WTC11 (cell line): ENCODE data around the gene TAMM41. TPM values are rescaled to one million over a fixed set of nuclear protein-coding genes. Genes with fewer than 3 reads are reported as not detected.

Experiments
- ATAC-seq: fragments of 200-7000 bp; cut with Tn5 transposase; 2 replicates; pipeline ENCODE4 v1.10.0; 2021; ENCODE audit warnings: mild to moderate bottlenecking, moderate library complexity
- CTCF ChIA-PET: fragments of 300-600 bp; sonication (Branson Sonifier 250); formaldehyde crosslinking; loops from one replicate; lab custom pipeline; 2021; ENCODE audit warnings: antibody characterized with exemption; lab: Charles Lee
- POLR2A ChIA-PET: fragments of 350-600 bp; sonication (Branson Sonifier 250); formaldehyde crosslinking; loops from one replicate; lab custom pipeline; 2021; ENCODE audit warnings: antibody characterized with exemption; lab: Charles Lee
- DNase-seq: peaks from one replicate; pipeline ENCODE4 v3.0.0; 2021; ENCODE audit warnings: low spot score
- H3K27ac Mint-ChIP-seq: 2 replicates; pipeline ENCODE4 v1.8.0; 2021; ENCODE audit warnings: mixed read lengths
- H3K27me3 Mint-ChIP-seq: 2 replicates; pipeline ENCODE4 v1.8.0; 2021; ENCODE audit warnings: low read depth, mild to moderate bottlenecking, moderate library complexity, mixed read lengths
- H3K36me3 Mint-ChIP-seq: 2 replicates; pipeline ENCODE4 v1.8.0; 2021; ENCODE audit warnings: mixed read lengths
- H3K4me1 Mint-ChIP-seq: 2 replicates; pipeline ENCODE4 v1.8.0; 2022; ENCODE audit warnings: mixed read lengths
- H3K4me3 Mint-ChIP-seq: 2 replicates; pipeline ENCODE4 v1.8.0; 2021; ENCODE audit warnings: mild to moderate bottlenecking, moderate library complexity, mixed read lengths
- H3K9me3 Mint-ChIP-seq: 2 replicates; pipeline ENCODE4 v1.8.0; 2021; ENCODE audit warnings: mixed read lengths
- AR ChIP-seq: fragments of 250-450 bp; sonication (Bioruptor Pico); IDR thresholded peaks from 2 replicates; pipeline ENCODE4 v1.9.0; 2021; ENCODE audit warnings: mild to moderate bottlenecking
- CDX4 ChIP-seq: fragments of 250-450 bp; sonication (Bioruptor Pico); IDR thresholded peaks from 2 replicates; pipeline ENCODE4 v1.9.0; 2021; ENCODE audit warnings: moderate library complexity, mild to moderate bottlenecking, inconsistent platforms, borderline replicate concordance
- CTCF ChIP-seq: fragments of 200-600 bp; IDR thresholded peaks from 2 replicates; pipeline ENCODE4 v1.8.0; 2022; ENCODE audit warnings: antibody characterized with exemption
- GABPB1 ChIP-seq: sonication (generic); formaldehyde crosslinking; IDR thresholded peaks from 2 replicates; pipeline ENCODE4 v1.8.1; 2023; ENCODE audit warnings: mild to moderate bottlenecking, missing genetic modification reagents
- HMGA2 ChIP-seq: fragments of 250-450 bp; sonication (Bioruptor Pico); IDR thresholded peaks from 2 replicates; pipeline ENCODE4 v1.4.0; 2021; ENCODE audit warnings: mild to moderate bottlenecking, moderate library complexity
- IRF1 ChIP-seq: sonication (generic); formaldehyde crosslinking; IDR thresholded peaks from 2 replicates; pipeline ENCODE4 v1.8.0; 2023; ENCODE audit warnings: missing genetic modification reagents
- JAZF1 ChIP-seq: fragments of 250-450 bp; sonication (Bioruptor Pico); IDR thresholded peaks from 2 replicates; pipeline ENCODE4 v1.9.0; 2021; ENCODE audit warnings: moderate library complexity, mild to moderate bottlenecking, inconsistent platforms
- NFATC4 ChIP-seq: fragments of 250-450 bp; sonication (Bioruptor Pico); IDR thresholded peaks from 2 replicates; pipeline ENCODE4 v1.9.0; 2021; ENCODE audit warnings: mild to moderate bottlenecking
- NFYB ChIP-seq: sonication (generic); formaldehyde crosslinking; conservative IDR thresholded peaks from 2 replicates; pipeline ENCODE4 v1.8.0; 2022; ENCODE audit warnings: low read depth, missing genetic modification reagents
- PRDM15 ChIP-seq: sonication (generic); formaldehyde crosslinking; IDR thresholded peaks from 2 replicates; pipeline ENCODE4 v1.8.0; 2022; ENCODE audit warnings: missing genetic modification reagents
- PREB ChIP-seq: sonication (generic); formaldehyde crosslinking; IDR thresholded peaks from 2 replicates; pipeline ENCODE4 v1.8.1; 2022; ENCODE audit warnings: mild to moderate bottlenecking, missing genetic modification reagents, moderate library complexity, borderline replicate concordance
- ZNF121 ChIP-seq: sonication (generic); formaldehyde crosslinking; IDR thresholded peaks from 2 replicates; pipeline ENCODE4 v1.8.0; 2023; ENCODE audit warnings: missing genetic modification reagents
- ZNF138 ChIP-seq: sonication (generic); formaldehyde crosslinking; conservative IDR thresholded peaks from 2 replicates; pipeline ENCODE4 v1.8.1; 2022; ENCODE audit warnings: mild to moderate bottlenecking, moderate library complexity, missing genetic modification reagents
- ZNF219 ChIP-seq: sonication (generic); formaldehyde crosslinking; IDR thresholded peaks from 2 replicates; pipeline ENCODE4 v1.8.0; 2023; ENCODE audit warnings: missing genetic modification reagents, mild to moderate bottlenecking, borderline replicate concordance
- ZSCAN18 ChIP-seq: fragments of 250-450 bp; sonication (Bioruptor Pico); IDR thresholded peaks from 2 replicates; pipeline ENCODE4 v2.1.2; 2022; ENCODE audit warnings: mild to moderate bottlenecking, moderate library complexity
- total RNA-seq: library from RNA; stranded (reverse); gene quantifications from 3 replicates; pipeline ENCODE4 v1.2.3, GENCODE V29; 2021

Gene TAMM41
- total RNA-seq, 1 experiment from 2014 or later: 23.0 TPM

GRCh38 chr3:11805716-11806115 is 41.0 kb downstream of the TAMM41 start (continued):
- TF ChIP-seq PRDM15 (CRISPR knock-in tag) (no peak), JAZF1 (no peak), GABPB1 (no peak), NFYB (no peak), ZNF121 (no peak)

GRCh38 chr3:11803977-11804892 is 42.5 kb downstream of the TAMM41 start:
- no peaks in the 10 kb centered on the region for H3K27me3 Mint-ChIP-seq
- POLR2A ChIA-PET: no interaction called here
- peak; percentile 28 for DNase-seq
- H3K9me3 Mint-ChIP-seq: no peaks in the 10 kb centered on the region
- no peak overlapping the region for H3K27ac Mint-ChIP-seq
- no peak overlapping the region for H3K4me3 Mint-ChIP-seq
- TF ChIP-seq CDX4 (no peak), ZNF138 (CRISPR knock-in tag) (no peak), PREB (CRISPR knock-in tag) (no peak), AR (CRISPR knock-in tag) (no peak), CTCF (peak; percentile 65), NFATC4 (CRISPR knock-in tag) (no peak)
- ATAC-seq: peak; percentile 78
- H3K4me1 Mint-ChIP-seq: no peaks in the 10 kb centered on the region; the same call in 1 of the 2 replicates
- peaks cover 61% of the 10 kb centered on the region for H3K36me3 Mint-ChIP-seq
- CTCF ChIA-PET: interaction anchor here (0.7 to 1.8 kb wide), 7 partner anchors 11 to 425 kb away, joined by 3 to 6 read pairs (median 4); no protein-coding TSS in a partner anchor

- ChIA-PET CTCF (no interaction called here), POLR2A (no interaction called here)
- ATAC-seq: no peak
- Mint-ChIP-seq H3K36me3 (peaks cover 45% of the 10 kb centered on the region), H3K9me3 (no peaks in the 10 kb centered on the region; the same call in 1 of the 2 replicates), H3K27ac (peak overlapping the region; percentile 11; the same call in 1 of the 2 replicates), H3K4me1 (peaks cover 10% of the 10 kb centered on the region), H3K4me3 (no peak overlapping the region), H3K27me3 (no peaks in the 10 kb centered on the region)
- TF ChIP-seq HMGA2 (CRISPR knock-in tag) (no peak), PREB (CRISPR knock-in tag) (no peak), IRF1 (CRISPR knock-in tag) (no peak), ZNF219 (no peak), ZSCAN18 (no peak)
- DNase-seq: no peak
These were observed 46.9 kb downstream of the TAMM41 start for GRCh38 chr3:11799791-11800190.
